ENCODE data around the gene PLEKHS1. TPM values are rescaled to one million over a fixed set of nuclear protein-coding genes. Genes with fewer than 3 reads are reported as not detected.
"Not testable (repeated sequence)": the region's sequence is repeated elsewhere in the genome, so short reads cannot be mapped to it uniquely, and the experiment has no call there.

The PLEKHS1 gene
- total RNA-seq, 4 donors from 2014 or later = 0.14 TPM; not detected in 3

DNA sequence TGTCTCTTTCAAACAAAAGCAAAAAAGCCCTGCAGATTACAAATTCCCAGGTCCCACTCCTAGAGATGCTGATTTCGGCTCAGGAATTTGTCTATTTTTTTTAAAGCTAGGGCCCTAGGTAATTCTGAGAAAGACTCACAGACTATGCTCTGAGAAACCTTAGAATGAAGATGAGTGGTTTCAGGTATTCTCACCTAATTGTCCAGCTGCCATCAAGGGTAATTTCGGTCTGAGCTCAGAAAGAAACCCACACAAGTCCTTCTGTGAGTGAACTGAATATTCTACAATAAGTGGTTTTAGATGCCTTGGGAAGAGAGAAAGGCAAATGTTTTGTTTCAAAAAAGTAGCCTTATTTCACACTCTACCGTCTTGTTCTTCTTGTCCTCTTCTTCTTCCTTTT lies 56.7 kb downstream of the PLEKHS1 start:
- intact Hi-C loops (cut with DNase I; ENCODE audit: low total_unique reads) = loop anchor here (10.0 kb wide), 1 partner anchor 297 kb away; no protein-coding TSS in a partner anchor
- no peaks in the 10 kb centered on the region for H3K27me3 ChIP-seq
- no peak overlapping the region for H3K4me3 ChIP-seq
- no peaks in the 10 kb centered on the region for H3K9me3 ChIP-seq
- H3K27ac ChIP-seq = no peak overlapping the region
- H3K36me3 ChIP-seq = no peaks in the 10 kb centered on the region
- TF ChIP-seq POLR2A (IDR thresholded peaks at IDR 0.05) = no peak
- TF ChIP-seq, protein P1, sequence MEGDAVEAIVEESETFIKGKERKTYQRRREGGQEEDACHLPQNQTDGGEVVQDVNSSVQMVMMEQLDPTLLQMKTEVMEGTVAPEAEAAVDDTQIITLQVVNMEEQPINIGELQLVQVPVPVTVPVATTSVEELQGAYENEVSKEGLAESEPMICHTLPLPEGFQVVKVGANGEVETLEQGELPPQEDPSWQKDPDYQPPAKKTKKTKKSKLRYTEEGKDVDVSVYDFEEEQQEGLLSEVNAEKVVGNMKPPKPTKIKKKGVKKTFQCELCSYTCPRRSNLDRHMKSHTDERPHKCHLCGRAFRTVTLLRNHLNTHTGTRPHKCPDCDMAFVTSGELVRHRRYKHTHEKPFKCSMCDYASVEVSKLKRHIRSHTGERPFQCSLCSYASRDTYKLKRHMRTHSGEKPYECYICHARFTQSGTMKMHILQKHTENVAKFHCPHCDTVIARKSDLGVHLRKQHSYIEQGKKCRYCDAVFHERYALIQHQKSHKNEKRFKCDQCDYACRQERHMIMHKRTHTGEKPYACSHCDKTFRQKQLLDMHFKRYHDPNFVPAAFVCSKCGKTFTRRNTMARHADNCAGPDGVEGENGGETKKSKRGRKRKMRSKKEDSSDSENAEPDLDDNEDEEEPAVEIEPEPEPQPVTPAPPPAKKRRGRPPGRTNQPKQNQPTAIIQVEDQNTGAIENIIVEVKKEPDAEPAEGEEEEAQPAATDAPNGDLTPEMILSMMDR (IDR thresholded peaks at IDR 0.05) = no peak
- DNase-seq = no peak
- no peaks in the 10 kb centered on the region for H3K4me1 ChIP-seq

DNA sequence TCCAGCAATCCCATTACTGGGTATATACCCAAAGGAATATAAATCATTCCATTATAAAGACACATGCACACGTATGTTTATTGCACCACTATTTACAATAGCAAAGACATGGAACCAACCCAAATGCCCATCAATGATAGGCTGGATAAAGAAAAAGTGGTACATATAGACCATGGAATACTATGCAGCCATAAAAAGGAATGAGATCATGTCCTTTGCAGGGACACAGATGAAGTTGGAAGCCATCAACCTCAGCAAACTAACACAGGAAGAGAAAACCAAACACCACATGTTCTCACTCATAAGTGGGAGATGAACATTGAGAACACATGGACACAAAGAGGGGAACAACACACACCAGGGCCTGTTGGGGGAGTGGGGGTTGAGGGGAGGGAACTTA lies 63.2 kb downstream of the PLEKHS1 start:
- H3K9me3 ChIP-seq; H3K4me3 ChIP-seq; H3K36me3 ChIP-seq; H3K27ac ChIP-seq; H3K27me3 ChIP-seq; H3K4me1 ChIP-seq; intact Hi-C loops (cut with DNase I; ENCODE audit: low total_unique reads); DNase-seq: not testable (repeated sequence)

DNA sequence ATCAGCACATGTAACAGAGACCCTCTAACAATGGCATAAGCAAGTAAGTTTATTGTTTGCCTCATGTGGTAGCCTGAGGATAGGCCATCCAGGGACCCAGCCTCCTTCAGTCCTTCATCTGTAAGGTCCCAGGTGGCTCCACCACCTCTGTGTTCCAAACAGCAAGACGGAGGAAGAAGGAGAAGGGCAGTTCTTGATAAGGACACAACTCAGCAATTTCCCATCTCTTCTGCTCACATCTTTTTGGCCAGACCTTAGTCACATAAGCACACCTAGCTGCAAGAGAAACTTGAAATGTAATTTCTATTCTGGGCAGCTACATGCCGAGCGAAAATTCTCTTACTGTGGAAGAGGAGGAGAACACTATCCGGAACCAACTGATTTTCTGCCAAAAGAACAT lies 68.5 kb downstream of the PLEKHS1 start:
- no peak for TF ChIP-seq POLR2A (IDR thresholded peaks at IDR 0.05)
- TF ChIP-seq, protein P1 (IDR thresholded peaks at IDR 0.05) = no peak
- Histone ChIP-seq H3K4me3 (no peak overlapping the region), H3K4me1 (no peaks in the 10 kb centered on the region)

DNA sequence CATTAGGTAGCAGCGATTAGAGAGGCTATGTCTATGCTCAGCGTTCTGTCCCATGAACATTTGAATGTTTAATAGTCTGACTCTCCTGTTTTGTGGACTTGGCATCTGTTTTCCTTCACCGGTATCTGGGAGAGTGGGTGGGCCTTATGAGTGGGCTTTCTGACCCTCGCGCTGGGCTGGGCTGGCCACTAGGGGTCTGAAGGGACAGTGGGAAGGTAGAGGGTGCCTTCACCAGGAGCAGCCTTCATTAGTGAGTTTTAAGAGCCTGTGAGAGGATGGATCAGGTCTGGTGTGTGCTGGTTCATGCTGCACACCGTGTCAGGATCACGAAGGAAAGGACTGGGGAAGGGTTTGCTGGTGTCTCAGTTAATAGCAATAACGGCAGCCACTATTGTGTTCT lies 69.0 kb downstream of the PLEKHS1 start:
- H3K27ac ChIP-seq = no peak overlapping the region

More for the DNA sequence above, 68.5 kb downstream of the PLEKHS1 start:
- Histone ChIP-seq H3K9me3 (no peaks in the 10 kb centered on the region), H3K27ac (no peak overlapping the region), H3K36me3 (no peaks in the 10 kb centered on the region), H3K27me3 (no peaks in the 10 kb centered on the region)
- intact Hi-C loops (cut with DNase I; ENCODE audit: low total_unique reads) = no loop called here
- no peak for DNase-seq

DNA sequence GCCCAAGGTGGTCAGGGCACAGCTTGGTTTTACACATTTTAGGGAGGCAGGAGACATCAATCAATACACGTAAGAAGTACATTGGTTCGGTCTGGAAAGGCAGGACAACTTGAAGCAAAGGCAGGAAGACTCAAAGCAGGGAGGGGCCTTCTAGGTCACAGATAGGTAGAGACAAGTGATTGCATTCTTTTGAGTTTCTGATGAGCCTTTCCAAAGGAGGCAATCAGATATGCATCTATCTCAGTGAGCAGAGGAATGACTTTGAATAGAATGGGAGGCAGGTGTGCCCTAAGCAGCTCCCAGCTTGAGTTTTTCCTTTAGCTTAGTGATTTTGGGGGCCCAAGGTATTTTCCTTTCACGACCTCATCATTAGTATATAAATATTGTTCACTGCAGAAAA lies 69.8 kb downstream of the PLEKHS1 start:
- H3K27ac ChIP-seq; DNase-seq; intact Hi-C loops (cut with DNase I; ENCODE audit: low total_unique reads); H3K36me3 ChIP-seq; H3K4me3 ChIP-seq; H3K4me1 ChIP-seq; H3K27me3 ChIP-seq; H3K9me3 ChIP-seq: not testable (repeated sequence)

More for the DNA sequence above, 69.0 kb downstream of the PLEKHS1 start:
- no peak overlapping the region for H3K4me3 ChIP-seq
- no peak for DNase-seq
- intact Hi-C loops (cut with DNase I; ENCODE audit: low total_unique reads) = no loop called here
- no peaks in the 10 kb centered on the region for H3K36me3 ChIP-seq
- no peak for TF ChIP-seq POLR2A (IDR thresholded peaks at IDR 0.05)
- TF ChIP-seq, protein P1 (IDR thresholded peaks at IDR 0.05) = no peak
- H3K9me3 ChIP-seq = no peaks in the 10 kb centered on the region
- no peaks in the 10 kb centered on the region for H3K4me1 ChIP-seq
- H3K27me3 ChIP-seq = no peaks in the 10 kb centered on the region

DNA sequence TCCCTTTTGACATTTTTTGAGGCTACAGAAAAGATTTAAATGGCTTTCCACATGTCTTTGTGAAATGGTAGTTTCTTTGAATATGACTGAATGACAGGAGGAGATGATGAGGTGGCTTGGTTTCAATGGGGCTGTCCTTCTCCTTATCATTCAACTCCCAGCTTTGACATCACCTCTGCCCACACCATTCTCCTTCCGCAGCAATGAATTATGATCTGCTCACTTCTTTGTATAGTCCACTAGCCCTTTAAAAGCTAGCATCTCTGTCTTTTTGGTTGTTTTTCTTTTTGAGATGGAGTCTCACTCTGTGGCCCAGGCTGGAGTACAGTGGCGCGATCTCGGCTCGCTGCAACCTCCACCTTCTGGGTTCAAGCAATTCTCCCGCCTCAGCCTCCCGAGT lies 70.7 kb downstream of the PLEKHS1 start:
- TF ChIP-seq, protein P1 (IDR thresholded peaks at IDR 0.05) = no peak
- no peak for TF ChIP-seq POLR2A (IDR thresholded peaks at IDR 0.05)
- H3K36me3 ChIP-seq = no peaks in the 10 kb centered on the region
- intact Hi-C loops (cut with DNase I; ENCODE audit: low total_unique reads) = no loop called here
- H3K9me3 ChIP-seq = no peaks in the 10 kb centered on the region
- H3K27me3 ChIP-seq = no peaks in the 10 kb centered on the region
- H3K4me1 ChIP-seq = no peaks in the 10 kb centered on the region
- H3K27ac ChIP-seq = no peak overlapping the region
- H3K4me3 ChIP-seq = no peak overlapping the region
- no peak for DNase-seq

Measured in uterus (tissue), 4 donors.